GM08714 (cell line): ENCODE measurements around the gene CA11.

Experiments
- H3K4me3 ChIP-seq: fragments of 200-500 bp; sonication (Bioruptor generic); 2 replicates; pipeline ENCODE4 v1.5.1; 2014; ENCODE audit warnings: mild to moderate bottlenecking, low read length, inconsistent platforms
- ZNF274 ChIP-seq: IDR thresholded peaks from 2 replicates; pipeline ENCODE4 v1.6.1; 2012; ENCODE audit warnings: mild to moderate bottlenecking, low read depth, low read length

CA11 gene

DNA sequence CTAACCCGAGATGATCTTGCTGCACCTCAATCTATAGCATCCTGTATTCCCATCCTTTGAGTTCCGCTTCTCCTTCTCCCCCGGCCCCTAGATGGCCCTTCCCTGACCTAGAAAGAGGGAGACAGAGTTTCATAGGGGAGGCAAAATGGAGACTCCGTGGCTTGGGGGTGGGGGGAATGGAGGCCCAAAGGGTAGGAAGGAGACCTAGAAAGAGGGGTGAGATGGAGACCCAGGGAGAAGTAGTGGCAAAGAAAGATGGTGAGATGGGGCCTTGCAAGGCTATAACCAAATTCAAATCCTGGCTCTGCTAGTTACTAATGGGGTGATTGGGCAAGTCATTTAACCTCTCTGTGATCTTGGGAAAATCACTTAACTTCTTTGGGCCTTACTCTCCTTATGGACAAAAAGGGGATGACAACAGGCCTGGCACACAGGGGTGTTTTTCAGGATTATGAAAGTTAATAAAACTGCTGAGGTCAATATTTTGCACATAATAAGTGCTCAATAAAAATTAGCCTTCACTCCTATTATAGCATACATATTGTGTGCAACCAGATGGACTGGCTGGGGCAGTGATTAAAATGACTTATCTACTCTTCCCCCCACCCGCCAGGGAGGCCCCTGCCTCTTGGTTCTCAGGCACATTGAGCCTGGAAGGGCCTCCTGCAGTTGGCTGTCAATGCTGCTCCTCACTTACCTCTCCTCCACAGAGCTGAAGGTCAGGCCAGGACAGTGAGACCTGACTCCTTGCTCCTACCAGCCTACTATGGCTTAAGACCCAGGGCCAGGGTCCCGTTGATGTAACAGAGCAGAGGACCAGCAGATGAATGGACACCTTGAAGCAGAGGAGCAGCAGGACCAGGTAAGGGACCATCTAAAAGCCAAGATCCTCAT lies 26.0 kb downstream of the CA11 start:
- H3K4me3 ChIP-seq, result peak overlapping the region; percentile 73
- no peak for TF ChIP-seq ZNF274

DNA sequence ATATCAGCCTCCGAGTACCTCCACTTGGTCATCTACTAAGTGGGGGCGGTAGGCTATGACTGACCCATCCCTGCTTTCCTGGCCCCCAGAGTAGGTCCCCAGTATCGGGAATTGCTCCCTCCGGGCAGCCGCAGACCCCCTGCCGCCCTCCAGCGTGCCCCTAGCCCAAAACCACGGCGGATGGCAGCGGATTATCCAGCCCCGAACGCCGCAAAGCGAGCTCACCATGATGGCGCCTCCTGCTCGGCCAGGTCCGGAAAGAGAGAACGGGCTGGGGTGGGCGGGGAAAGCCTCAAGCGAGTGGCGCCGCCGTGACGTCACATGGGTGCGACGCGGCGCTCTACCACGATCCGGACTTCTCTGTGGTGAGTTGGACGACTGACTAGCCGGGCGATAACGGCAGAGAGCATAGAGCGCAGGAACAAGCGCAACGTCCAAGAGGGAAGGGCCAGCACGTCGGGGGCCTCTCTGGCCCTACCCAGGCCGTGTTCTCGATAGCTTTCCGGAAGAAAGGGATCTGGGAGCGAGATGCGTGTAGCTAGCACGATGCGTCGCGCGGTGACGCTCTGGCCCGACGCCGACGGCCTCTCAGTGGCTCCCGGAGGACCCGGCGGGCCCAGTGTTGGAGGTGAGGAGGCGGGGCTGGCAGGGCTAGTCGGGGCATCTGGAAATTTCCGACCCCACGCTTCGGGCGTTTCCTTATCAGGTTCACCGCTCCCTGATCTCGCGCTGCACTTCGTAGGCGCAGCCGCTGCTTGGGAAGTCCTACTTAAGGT lies 26.9 kb downstream of the CA11 start, which contains the start of the genes RPL18 and SPHK2:
Gene RPL18 (minus strand): TSS at position 263 of the 776 bp plus-strand sequence. CDS start 35 bp downstream, at position 228.
Gene SPHK2 (plus strand): TSS at position 591 of the 776 bp plus-strand sequence. CDS start 1,009 bp downstream, outside the sequence.
- H3K4me3 ChIP-seq, result peak within 1 kb of the TSS; percentile 97
- TF ChIP-seq ZNF274, result no peak

- no peak for TF ChIP-seq ZNF274
- peak overlapping the region; percentile 97 for H3K4me3 ChIP-seq
Observed at GRCh38 chr19:48618278-48618915, 27.6 kb downstream of the CA11 start.

- TF ChIP-seq ZNF274, result no peak
- peak overlapping the region; percentile 97 for H3K4me3 ChIP-seq
Observed at GRCh38 chr19:48617146-48617937, 28.6 kb downstream of the CA11 start.

- no peak overlapping the region for H3K4me3 ChIP-seq
- TF ChIP-seq ZNF274, result no peak
Observed at GRCh38 chr19:48616491-48617056, 29.4 kb downstream of the CA11 start.

GRCh38 chr19:48616041-48616436 lies 29.9 kb downstream of the CA11 start:
- no peak overlapping the region for H3K4me3 ChIP-seq
- TF ChIP-seq ZNF274, result no peak

- no peak overlapping the region for H3K4me3 ChIP-seq
- no peak for TF ChIP-seq ZNF274
Observed at GRCh38 chr19:48615231-48616040, 30.6 kb downstream of the CA11 start.

- no peak within 1 kb of the TSS for H3K4me3 ChIP-seq
- no peak for TF ChIP-seq ZNF274
Observed at GRCh38 chr19:48614436-48615230, 31.4 kb downstream of the CA11 start, which contains the start of gene FAM83E. Gene FAM83E (minus strand): TSS chr19:48615076. CDS start chr19:48613372, 1,704 bp downstream.

- TF ChIP-seq ZNF274, result no peak
- H3K4me3 ChIP-seq, result no peak overlapping the region
Observed at GRCh38 chr19:48613852-48614435, 32.0 kb downstream of the CA11 start.

- H3K4me3 ChIP-seq, result no peak overlapping the region
- no peak for TF ChIP-seq ZNF274
Observed at GRCh38 chr19:48613024-48613851, 32.7 kb downstream of the CA11 start.

DNA sequence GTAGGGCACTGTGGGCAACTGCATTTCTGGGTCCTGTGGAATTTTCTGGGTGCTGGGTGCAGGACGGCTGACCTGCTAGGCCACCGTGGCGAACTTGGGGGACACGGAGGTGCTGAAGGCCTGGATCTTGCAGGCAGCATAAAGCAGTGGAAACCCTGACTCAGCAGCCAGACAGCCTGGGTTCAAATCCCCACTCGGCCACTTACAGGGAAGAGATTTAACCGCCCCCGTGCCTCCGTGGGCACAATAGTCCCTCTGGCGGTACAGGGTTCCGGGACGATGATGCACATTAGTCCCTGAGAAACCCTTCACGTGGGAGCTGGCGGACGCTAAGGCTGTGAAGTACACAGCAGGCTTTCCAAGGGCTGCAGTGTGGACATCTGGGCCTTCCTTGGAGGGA lies 34.1 kb downstream of the CA11 start:
- no peak for TF ChIP-seq ZNF274
- no peak overlapping the region for H3K4me3 ChIP-seq
